GM18861 (cell line): ENCODE results near the gene ELOVL4.

Experiments used
- ATAC-seq: cut with Tn5 transposase; IDR thresholded peaks from one replicate; pipeline ENCODE4 v1.9.1; 2021; ENCODE audit not compliant: unreplicated experiment

ELOVL4 gene

GRCh38 chr6:79947191-79948186, at the start of gene ELOVL4:
Gene ELOVL4 (minus strand): TSS chr6:79947553. CDS start chr6:79947279, 274 bp downstream.
- no peak for ATAC-seq

- no peak for ATAC-seq
These were observed 46.6 kb upstream of the ELOVL4 start for GRCh38 chr6:79993911-79994309.

- no peak for ATAC-seq
These were observed 45.9 kb upstream of the ELOVL4 start for GRCh38 chr6:79993012-79993910.

GRCh38 chr6:79989641-79990040, 42.3 kb upstream of the ELOVL4 start:
- ATAC-seq: no peak

- ATAC-seq: peak; percentile 48
These were observed 37.8 kb upstream of the ELOVL4 start for GRCh38 chr6:79985128-79985527.

GRCh38 chr6:79984261-79984660, 36.9 kb upstream of the ELOVL4 start:
- peak; percentile 71 for ATAC-seq

- no peak for ATAC-seq
These were observed 34.3 kb upstream of the ELOVL4 start for GRCh38 chr6:79981652-79982051.

- no peak for ATAC-seq
These were observed 23.8 kb upstream of the ELOVL4 start for GRCh38 chr6:79971193-79971592.

GRCh38 chr6:79969784-79970183, 22.4 kb upstream of the ELOVL4 start:
- no peak for ATAC-seq

- ATAC-seq: no peak
These were observed 19.8 kb upstream of the ELOVL4 start for GRCh38 chr6:79967178-79967577.

- ATAC-seq: no peak
These were observed 17.3 kb upstream of the ELOVL4 start for GRCh38 chr6:79964607-79965081.

- no peak for ATAC-seq
These were observed 7.5 kb upstream of the ELOVL4 start for GRCh38 chr6:79954849-79955248.

GRCh38 chr6:79949233-79949632, 1.9 kb upstream of the ELOVL4 start:
- peak; percentile 70 for ATAC-seq

GRCh38 chr6:79946272-79947190, 822 bp downstream of the ELOVL4 start:
- ATAC-seq: peak; percentile 31

- ATAC-seq: no peak
These were observed 4.2 kb downstream of the ELOVL4 start for GRCh38 chr6:79943133-79943532.

GRCh38 chr6:79941489-79942151, 5.7 kb downstream of the ELOVL4 start:
- ATAC-seq: no peak

GRCh38 chr6:79928478-79928998, 18.8 kb downstream of the ELOVL4 start:
- no peak for ATAC-seq

- ATAC-seq: no peak
These were observed 19.6 kb downstream of the ELOVL4 start for GRCh38 chr6:79927758-79928157.

GRCh38 chr6:79923270-79923669, 24.1 kb downstream of the ELOVL4 start:
- ATAC-seq: no peak

- no peak for ATAC-seq
These were observed 25.3 kb downstream of the ELOVL4 start for GRCh38 chr6:79922018-79922417.
